ENCODE data around the gene PCBP3.
A peak's percentile ranks its signal among the peaks of the same experiment; 100 is the strongest.

The PCBP3 gene

GRCh38 chr21:45919593-45919992, 276.1 kb downstream of the PCBP3 start:
- no peak for DNase-seq

DNA sequence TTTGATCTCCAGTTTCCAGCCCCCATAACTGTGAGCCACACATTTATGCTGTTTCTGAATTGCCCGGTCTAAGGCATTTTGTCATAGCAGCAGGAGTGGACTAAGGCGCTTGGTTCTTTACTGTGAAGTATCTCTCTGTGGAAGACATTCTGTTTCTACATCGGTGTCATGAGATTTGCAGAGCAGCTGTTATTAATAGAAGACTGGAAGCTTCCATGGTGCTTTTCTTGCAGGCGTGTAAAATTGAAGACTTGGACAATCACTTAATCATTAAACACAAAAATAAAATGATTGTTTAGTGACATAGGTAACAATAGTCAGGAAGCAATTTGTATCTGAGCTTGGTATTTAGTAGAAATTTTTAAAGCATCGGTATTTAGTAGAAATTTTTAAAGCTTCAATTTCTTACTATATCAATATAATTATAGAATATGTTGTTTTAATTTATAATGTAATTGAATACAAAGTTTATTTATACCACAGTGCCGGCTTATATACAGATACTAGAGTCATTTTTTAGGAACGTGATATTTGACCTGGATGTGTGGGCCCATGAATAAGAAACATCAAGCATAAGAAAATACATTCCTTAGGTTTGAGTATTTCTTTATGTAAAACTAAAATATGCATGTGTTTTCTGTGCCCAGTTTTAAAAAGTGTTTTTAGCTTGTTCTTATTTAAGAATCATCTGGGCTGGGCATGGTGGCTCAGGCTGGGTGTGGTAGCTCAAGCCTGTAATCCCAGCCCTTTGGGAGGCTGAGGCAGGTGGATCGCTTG, 277.5 kb downstream of the PCBP3 start:
- DNase-seq: peak; percentile 9

DNA sequence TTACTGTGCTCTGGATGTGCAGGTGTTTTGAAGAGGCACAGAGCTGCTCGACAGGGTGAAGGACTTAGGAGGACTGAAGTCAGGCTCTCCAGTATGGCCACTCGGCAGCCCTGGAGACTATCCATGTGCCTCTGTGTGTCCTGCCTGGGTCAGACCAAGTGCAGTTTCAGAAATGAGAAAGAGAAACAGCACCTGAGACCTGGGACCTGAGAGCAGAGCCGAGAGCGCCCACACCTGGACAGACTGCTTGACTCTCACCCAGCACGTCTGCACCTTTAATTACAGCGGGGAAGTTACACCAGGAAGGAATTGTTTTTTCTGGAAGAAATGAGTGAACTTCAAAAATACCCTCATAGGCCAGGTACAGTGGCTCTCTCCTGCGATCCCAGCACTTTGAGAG, 278.4 kb downstream of the PCBP3 start:
- DNase-seq: no peak

GRCh38 chr21:45922648-45923047, 279.1 kb downstream of the PCBP3 start:
- no peak for DNase-seq

DNA sequence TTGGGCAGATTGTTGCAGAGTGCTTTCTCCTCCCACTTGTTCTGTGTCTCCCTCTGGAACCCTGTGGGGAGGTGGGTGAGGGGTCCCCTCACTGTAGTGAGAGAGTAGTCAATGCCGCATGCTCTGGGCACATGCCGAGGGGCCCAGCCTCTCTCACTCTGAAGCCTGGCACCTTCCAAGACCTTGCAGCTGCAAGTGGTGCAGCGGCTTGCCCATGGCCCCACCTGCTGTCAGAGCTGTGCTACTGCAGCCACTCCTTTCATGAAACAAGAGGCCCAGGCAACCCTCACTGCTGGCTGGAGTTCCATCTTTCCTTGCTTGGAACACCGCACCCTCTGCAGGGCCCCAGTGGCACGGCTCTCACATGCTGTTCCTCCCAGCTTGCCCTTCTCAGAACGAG, 279.6 kb downstream of the PCBP3 start:
- DNase-seq: peak; percentile 55

GRCh38 chr21:45926281-45926680, 282.8 kb downstream of the PCBP3 start:
- DNase-seq: no peak

DNA sequence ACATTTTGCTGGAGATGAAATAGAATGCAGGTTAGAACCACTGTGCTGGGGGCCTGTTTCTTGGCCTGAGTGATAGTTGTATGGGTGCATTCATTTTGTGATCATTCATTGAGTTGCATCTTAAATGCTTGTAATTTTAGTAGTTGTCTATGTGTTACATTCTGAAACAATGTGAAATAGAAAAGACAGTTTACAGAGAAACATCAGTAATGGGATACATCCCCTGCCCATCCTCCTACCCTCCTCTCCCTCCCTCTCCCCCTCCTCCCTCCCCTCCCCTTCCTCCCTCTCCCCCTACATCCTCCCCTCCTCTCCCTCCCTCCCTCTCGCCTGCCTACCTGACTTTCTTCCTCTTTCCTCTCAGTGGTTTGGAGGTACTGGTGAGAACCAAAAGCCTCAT, 283.5 kb downstream of the PCBP3 start:
- DNase-seq: no peak

DNA sequence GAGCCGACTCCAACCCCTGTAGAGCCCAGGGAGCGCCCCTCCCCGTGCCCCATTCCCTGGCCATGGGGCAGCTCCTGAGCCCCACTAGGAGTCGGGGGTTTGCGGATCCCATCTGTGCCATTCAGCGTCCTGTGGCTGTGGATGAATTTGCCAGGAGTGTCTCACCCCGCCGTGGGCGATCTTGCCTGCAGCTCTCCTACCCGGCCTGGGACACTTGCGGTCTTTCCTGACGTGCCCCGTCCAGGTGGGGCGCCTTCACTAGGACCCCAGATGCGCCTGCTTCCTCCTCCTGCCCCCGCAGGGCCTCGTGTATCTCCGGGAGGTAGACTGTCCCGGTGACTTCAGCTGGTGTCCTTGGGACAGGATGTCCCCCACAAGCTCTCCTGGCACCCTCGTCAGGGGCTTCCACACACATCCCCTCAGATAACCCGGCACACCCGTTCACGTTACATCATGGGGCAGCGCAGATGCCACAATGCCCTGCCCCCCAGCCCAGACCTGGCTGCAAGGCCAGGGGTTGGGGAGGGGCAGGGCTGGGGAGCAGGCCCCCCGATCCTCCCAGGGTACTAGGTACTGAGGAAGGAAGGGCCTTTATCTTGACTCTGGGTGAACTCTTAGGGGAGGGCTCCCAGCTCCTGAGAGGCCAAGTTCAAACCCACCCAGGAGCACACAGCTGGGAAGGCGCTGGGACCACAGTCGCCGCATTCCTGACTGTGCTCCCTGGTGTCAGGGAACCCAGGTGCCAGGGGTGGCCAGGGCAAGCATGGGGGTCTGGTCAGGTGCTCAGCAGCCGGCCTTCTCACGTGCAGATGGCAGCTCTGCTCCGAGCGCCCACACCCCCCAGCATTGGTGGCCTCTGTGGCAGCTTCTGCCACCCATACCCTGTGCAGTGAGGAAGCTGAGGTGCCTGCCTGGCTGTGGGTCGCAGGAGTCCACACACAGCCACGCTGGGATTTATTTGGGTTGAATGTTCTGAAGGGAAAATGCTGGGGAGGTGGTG, 284.6 kb downstream of the PCBP3 start:
- no peak for DNase-seq

DNA sequence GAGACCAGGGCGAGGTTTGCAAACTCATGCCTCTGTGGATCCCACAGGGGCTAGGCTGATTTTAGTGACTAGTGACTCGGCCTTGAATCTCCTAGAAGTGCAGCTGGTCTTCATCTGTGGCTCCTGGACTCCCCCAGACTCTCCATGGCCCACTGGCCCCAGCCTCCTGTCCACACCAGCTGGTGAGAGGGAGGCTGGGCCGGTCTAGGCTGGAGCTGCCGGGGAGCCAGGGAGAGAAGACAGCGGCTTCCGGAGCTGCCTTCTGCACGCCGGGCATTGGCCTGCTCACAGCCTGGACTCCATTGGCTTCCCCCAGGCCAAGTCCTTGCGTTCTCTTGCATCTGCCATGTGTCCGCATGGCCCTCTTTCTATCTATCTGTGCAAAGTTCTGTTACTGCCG, 285.9 kb downstream of the PCBP3 start:
- DNase-seq: no peak

- no peak for DNase-seq
Measured at GRCh38 chr21:45930231-45930760, 286.8 kb downstream of the PCBP3 start.

DNA sequence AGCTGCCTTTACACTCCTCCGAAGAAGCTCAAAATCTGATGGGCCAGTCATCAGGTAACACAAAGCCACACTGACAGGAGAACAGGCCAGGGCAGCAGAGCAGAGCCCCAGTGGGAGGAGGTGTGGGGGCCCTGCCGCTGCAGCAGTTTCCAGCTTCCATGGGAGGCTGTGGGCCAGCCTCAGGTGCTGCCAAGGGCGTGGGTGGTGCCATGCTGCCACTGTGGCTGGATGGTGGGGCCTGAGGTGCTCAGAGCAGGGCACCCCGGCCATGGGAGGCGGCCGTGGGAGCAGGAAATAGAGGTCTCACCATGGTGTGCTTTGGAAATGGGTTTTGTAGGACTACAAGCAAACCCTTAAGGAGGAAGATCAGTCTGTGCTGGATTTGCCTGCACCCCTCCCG, 287.3 kb downstream of the PCBP3 start:
- no peak for DNase-seq

GRCh38 chr21:45931397-45931969, 288.0 kb downstream of the PCBP3 start:
- no peak for DNase-seq

- no peak for DNase-seq
Measured at GRCh38 chr21:45932922-45933502, 289.5 kb downstream of the PCBP3 start.

GRCh38 chr21:45934085-45934484, 290.6 kb downstream of the PCBP3 start:
- DNase-seq: no peak

- DNase-seq: no peak
Measured at GRCh38 chr21:45934554-45934953, 291.0 kb downstream of the PCBP3 start.

- peak; percentile 48 for DNase-seq
Measured at GRCh38 chr21:45935628-45936027, 292.1 kb downstream of the PCBP3 start.

- no peak for DNase-seq
Measured at GRCh38 chr21:45937721-45938452, 294.4 kb downstream of the PCBP3 start.

GRCh38 chr21:45938453-45938755, 294.9 kb downstream of the PCBP3 start:
- DNase-seq: no peak

DNA sequence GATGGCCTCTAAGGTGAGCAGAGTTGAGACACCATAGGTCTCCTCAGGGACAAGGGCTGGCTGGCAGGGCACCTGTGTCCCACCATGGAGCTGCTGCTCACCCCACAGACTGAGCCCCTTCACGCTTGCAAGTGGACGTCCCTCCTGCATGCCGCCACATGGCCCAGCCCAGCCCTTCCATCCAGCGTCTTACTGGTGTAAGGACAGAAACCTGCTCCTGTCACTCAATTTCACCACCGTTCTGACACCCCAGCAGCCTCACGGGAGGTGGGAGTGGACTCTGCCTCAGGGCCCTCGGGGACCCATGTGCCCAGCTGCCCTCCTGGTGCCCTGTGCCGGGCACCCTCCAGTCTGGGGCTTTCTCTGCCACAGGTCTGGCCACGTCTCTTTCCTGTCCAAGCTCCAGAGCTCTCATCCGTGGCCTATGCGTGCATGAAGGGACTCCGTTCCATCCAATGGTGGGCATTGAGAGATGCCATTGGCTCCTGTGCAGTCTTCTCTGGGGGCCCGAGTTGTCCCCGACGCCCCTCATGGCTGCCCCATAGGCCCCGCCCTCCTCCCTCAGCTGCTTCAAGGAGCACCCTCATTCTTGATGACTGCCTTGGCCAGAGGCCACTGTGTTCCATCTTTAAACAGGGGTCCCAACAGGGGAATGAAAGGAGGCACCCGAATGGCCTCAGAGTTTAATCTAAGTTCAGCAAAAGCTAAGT, 295.4 kb downstream of the PCBP3 start:
- DNase-seq: no peak

- DNase-seq: no peak
Measured at GRCh38 chr21:45939521-45940045, 296.1 kb downstream of the PCBP3 start.

- DNase-seq: no peak
Measured at GRCh38 chr21:45940091-45940490, 296.6 kb downstream of the PCBP3 start.

Measured in fibroblast of skin of right quadriceps (primary cell).